DMS153 treated with DMSO at 0.1 percent for 48 hours (cell line): ENCODE data around the gene INF2.
"Not testable (repeated sequence)": the region's sequence is repeated elsewhere in the genome, so short reads cannot be mapped to it uniquely, and the experiment has no call there.

Experiments used
- DNase-seq: peaks from one replicate; lab custom pipeline; 2025; ENCODE audit not compliant: unreplicated experiment; lab: John Stamatoyannopoulos, UW

Gene INF2

DNA sequence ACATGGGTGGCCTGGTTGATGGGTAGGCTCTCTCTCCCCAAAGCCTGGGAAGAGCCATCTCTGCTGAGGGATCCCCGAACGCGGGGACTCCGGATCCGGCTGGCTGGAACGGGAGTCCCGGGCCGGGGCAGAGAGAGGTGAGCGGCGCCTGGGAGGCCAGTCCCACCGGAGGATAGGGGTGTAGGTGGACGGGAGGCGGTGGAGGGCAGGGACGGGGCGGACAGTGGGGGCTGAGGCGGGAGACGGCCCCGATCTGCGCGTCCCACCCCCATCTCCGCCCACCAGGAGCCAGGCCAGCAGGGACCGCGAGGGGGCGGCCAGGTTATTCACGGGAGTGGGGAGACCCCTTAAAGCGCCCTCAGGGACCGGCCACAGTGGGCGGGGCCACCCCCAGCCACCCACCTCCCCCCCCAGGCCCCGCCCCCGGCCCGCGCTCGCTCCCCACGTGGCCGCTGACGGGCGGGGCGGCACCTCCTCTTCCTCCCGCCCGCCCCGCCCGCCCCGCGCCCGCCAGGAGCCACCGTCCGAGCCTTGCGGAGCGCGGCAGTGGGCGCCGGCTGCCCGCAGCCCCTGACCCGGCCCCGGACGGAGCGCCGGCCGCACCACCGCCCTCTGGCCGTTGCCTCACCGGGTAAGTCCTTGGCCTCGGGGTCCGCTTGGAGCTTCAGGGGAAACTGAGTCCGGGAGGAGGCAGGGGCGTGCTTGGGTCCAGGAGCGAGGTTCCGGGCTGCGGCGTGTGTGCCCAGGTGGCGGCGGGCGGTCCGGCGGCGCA lies at the start of gene INF2:
INF2 (plus strand) TSS at position 510 of the 772 bp plus-strand sequence. CDS start 11,748 bp downstream, outside the sequence.
- no peak for DNase-seq

DNA sequence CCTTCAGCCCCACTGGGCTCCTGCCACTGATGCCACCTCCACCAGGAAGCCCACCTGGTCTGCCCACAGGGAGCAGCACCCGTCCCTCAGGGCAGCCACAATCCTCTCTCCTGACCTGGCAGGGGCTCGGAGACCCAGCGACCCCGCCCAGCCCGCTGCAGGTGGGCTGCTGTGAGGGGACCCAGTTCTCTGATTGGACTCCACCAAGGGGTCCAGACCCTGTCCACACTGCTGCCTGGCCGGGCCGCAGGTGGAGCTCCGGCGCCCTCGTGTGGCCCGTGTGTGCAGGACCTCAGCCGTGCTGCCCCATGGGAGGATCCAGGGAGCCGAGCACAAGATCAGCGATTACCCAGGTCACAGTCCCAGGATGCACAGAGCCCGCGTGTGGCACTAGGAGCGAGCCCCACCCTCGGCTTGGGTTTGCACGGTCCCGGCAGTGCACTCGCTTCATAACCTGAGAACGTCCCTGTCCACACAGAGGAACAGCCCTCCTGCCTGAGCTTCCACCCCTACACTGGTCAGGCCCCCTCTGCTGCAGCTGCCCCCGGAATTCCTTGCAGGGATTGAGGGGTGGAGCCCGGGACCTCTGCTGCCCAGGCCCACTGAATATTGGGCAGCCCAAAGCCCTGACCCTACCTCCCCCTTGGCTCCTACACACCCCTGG lies 49.4 kb upstream of the INF2 start:
- DNase-seq, result no peak

DNA sequence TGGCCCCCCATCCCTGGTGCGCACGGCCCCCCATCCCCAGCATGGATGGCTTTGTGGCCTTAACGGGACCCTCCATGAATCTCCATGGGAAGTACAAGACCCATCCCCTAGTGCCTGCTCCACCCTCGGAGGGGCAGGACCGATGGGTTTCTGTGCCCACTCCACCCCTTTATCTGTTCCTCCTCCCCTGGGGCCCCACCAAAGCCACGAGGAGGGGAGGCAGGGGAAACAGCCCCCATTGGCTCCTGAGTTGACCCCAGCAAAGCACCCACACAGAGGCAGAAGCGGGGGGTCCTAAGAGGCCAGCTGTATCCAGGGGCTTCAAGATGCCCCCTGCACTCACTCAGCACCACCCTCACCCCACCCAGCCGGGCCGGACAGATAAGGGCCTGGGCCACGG lies 48.7 kb upstream of the INF2 start:
- no peak for DNase-seq

DNA sequence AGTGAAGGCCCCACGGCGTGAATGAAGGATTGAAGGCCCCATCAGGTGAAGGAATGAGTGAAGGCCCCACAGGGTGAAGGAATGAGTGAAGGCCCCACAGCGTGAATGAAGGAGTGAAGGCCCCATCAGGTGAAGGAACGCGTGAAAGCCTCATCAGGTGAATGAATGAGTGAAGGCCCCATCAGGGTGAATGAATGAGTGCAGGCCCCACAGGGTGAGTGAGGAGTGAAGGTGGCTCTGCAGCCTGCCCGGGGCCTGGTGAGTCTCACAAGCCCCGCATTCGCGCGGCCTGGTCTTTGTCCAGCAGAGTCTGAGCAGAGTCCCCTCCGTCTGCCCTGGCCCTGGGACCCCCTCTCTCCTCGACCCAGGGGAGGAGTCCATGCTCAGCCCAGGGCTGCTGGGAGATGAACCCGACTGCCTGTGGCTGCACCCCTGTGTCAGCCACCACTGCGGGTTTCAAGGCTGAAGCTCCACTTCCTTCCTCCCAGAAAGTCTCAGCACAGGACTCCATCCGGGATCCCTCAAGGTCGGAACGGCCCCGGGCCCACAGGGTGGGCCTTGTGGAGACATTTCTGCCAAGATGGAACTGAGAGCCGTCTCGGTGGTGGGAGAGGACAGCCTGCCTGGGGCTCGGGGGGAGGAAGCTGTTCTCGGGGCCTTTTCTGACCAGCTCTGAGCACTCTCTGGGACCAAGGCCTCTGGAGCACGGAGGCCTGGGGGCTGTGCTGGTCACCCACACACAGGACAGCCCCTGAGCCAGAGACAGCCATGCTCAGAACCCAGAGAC lies 47.5 kb upstream of the INF2 start:
- no peak for DNase-seq

DNA sequence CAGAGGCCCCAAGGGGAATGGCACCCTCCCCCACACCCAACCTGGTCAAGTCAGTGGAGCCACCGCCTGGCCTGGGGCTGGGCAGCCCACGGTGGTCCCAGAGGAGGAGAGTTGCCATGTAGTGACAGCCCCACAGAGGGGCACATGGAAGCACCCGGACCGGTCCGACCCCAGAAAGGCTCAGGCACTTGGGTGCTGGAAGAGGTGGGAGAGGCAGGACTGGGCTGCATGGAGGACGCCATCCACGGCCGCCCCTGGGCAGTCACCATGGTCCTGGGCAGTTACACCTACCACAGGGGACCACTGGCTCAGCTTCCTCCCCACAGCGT lies 46.9 kb upstream of the INF2 start:
- no peak for DNase-seq

DNA sequence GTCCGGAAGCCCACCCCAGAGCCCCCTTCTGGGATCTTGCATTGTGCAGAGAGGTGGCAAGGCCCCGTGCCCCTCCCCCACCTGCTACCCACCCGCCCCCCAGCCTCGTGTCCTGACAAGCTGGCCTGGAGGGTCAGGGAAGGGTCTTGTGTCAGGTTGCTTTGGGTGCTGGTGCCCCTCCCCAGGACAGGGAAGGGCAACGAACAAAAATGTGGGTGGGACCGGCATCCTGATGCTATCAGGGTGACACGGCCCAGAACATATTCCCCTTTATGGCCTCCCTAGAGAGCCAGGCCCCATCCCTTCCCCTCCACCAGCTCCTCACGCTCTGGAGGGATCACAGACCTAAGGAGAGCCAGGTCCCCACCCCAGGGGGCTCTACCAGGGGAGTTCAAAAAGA lies 46.1 kb upstream of the INF2 start:
- DNase-seq, result no peak

DNA sequence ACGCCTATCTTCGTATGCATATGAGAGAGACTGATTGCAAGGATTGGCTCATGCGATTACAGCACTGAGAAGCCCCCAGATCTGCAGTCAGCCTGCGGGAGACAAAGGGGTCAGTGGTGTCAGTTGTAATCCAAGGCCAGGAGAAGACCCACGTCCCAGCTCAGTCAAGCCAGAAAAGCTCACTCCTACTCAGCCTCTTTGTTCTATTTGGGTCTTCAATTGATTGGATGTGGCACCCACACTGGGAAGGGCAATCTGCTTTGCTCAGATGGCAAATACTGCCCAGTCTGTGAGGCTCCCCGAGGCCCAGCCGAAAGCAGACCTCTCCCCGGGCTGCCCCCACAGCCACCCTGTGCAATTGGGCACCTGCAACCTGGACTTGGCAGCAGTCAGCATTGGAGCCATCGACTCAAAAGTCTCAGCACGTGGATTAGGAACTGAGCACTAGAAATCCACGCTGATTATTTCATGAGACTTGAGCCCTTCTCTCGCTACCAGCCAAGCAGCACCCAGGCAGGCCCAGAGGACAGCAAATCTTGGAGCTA lies 45.3 kb upstream of the INF2 start:
- DNase-seq, result no peak

DNA sequence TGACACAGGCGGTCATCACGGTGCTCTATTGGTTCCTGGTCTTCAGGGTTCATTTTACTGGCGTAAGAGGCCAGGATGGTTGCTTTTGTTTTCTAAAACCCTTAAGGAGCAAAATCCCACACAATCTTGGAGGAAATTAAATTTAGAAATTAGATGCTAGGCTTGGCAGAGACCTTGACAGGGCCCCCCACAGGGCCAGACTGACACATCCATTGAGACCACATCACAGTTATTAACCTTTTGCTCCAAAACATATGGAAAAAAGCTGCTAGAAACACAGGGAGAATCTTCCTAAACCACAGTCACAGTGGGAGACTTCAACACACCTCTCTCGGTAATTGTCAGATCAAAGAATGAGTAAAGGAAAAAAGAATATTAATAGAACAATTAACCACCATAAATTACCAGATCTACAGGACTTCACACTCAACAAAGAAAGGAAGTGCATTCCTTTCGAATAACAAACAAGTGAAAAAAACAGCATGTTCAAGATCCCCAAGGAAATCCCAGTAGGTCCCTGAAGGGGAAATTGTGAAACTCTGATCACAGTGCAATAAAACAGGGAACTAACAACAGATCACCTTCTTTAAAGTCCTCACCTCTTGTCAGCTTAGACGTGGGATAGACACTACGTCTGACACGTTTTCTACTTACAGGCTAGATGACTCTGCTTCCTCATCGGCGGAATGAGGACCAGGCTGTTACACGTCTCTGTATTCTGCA lies 44.6 kb upstream of the INF2 start:
- no peak for DNase-seq

DNA sequence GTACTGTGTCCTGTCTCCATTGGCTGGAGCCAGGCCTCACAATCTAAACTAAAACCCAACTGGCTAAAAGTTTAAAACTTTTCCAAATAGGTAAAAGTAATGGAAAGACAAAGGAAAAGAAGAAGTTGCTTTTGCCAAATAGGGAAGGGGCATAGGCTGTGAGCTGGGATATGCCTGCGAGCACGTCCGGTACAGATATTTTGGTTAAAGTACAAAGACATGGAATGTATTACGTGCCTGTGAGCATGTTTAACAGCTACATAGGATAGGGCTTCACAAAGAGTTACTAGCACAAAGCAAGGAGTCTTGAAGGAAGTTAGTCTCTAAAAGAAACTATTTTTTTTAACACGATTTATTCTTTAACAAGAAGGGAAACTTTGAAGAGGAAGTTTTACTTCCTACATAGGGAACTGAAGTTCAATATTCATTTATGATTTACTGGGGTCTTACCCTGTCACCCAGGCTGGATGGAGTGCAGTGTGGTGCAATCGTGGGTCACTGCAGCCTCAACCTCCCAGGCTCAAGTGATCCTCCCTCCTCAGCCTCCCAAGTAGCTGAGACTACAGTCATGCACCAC lies 41.9 kb upstream of the INF2 start:
- no peak for DNase-seq

DNA sequence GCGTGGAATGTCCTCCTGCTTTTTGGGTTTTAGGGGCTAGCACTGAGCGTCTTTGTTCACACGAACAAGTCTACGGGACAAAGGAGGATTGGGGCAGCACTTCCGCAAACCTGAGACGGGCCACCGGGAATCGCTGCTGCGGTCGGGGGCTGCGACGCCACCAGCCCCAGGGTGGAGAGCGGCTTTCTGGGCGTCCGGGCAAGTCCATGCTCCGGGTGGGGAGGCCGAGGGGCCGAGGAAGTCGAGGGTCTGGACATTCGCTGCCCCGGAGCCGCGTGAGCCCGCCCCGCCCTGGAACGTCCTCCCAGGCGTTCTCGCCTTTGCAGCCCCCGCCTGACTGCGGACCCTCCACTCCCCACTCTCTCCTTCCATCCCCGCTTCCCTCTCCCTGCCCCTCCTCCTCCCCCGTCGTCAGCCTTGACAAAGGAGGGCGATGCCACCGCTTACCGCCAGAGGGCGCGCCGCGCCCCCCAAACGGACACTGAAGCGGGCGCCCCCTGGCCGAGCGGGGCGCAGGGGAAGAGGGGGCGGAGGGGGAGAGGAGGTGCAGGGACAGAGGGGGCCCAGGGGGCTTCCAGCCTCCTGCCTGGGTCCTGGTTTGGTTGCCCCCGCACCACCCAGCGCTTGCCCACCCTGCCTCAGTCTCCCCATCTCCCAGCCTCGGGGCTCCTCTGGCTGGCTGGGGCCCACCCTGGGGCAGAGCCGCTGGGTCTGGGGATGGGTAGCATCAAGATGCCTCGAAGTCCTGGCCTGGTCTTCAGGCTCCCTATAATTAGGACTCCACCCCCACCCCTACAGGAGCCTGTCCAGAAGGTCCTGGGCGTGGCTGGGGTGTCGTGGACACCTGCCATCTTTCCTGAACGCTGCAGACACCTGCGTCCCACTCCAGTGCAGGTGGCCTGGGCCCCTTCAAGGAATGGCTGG lies 39.1 kb upstream of the INF2 start:
- DNase-seq, result no peak

DNA sequence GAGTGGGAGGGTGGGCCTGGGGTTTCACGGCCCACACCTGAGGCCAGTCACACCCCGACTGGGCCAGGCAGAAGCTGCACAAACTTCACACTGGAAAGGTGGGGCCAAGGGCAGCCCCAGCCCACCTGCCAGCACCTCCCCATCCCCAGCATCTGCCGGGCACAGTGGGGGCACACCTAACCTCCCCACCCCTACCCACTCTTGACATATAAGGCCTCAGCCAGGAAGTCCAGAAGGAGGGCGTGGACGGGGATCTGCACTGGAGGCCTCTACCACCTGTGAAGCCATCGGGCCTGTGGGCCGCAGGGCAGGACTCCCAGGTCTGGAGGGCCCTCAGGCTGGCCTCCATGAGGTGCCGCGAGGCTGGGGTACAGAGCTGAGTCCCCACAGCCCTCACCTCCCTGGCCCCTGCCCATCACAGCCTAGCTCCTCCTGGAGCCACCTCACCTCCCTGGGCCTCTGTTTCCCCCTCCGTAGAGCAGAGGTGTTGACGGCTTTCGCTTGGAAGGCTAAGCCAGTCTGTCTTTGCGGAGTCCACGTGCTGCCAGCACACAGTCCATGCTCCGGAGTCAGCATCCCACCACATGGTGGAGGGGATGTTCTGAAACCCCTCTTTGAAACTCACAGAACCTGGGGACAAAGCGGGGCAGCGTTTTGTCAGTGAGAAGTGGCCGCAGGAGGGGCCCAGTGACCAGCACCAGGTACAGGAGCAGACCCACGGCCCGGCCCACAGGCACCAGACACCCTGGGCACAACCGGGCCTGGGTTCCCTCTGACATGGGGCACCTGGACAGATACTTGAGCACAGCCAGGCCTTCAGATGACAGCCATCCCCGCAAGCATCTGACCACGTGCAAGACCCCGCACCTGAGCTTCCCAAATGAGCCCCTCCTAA lies 38.2 kb upstream of the INF2 start:
- no peak for DNase-seq

DNA sequence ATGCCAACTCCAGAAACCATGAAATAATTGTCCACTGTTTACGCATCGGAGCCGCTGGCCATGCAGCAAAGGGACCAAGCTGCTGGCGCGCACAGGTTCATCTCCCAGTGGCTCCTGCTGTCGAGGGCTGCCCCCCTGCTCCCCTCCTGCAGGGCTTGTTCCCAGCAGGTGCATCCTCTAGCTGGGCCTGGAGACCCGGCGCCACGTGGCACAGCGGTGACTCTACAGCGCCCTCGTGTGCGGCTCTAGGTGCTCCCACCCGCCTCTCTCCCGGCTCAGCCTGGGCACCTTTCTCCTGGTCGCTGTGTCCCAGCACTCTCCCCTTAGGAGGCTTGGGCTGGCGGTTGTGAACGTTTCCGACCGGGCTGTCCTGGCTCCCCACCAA lies 37.5 kb upstream of the INF2 start:
- no peak for DNase-seq

DNA sequence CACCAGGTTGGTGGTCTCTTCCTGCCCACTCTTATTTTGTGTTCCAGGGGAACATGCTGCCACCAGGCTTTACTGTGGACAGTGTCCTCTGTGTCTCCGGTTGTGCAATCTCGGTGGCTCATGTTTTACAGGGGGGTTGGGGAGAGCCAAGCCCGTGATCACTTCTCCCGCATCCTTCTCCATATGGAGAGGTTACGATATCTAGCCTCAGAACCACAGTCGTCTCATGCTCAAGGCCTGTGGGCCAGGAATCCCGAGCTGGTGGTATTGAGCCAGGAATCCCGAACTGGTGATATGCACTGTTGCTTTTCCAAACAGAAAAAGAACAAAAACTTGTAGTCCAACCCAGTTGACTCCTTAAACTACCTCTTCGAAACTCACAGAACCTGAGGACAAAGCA lies 37.0 kb upstream of the INF2 start:
- no peak for DNase-seq

DNA sequence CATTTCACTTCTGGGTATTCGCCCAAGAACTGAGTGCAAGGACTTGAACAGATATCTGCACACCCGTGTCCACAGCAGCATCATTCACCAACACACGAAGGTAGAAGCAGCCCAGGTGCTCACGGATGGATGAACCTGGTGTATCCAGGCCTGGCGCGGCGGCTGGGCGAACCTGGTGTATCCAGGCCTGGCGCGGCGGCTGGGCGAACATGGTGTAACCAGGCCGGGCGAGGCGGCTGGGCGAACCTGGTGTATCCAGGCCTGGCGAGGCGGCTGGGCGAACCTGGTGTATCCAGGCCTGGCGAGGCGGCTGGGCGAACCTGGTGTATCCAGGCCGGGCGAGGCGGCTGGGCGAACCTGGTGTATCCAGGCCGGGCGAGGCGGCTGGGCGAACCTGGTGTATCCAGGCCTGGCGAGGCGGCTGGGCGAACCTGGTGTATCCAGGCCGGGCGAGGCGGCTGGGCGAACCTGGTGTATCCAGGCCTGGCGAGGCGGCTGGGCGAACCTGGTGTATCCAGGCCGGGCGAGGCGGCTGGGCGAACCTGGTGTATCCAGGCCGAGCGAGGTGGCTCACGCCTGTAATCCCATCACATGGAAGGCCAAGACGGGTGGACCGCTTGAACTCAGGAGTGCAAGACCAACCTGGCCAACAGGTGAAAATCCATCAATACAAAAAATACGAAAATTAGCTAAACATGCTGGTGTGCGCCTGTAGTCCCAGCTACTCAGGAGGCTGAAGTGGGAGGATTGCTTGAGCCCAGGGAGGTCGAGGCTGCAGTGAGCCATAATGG lies 36.1 kb upstream of the INF2 start:
- not testable (repeated sequence) for DNase-seq

DNA sequence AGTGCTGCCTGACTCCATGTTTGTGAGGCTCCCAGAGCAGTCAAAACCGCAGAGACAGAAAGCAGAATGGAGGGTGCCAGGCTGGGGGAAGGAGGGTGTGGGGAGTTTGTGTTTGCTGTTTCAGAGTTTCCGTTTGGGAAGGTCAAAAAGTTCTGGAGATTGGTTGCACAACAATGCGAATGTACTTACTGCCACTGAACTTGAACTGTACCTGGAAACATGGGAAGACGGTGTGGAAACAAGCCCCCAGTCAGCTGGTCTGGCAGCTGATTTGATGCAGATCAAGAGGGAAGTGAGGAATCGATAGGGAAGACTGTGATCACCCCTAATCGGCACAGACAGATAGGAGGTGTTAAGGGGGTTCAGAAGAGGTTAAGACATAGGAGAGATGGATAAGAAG lies 35.3 kb upstream of the INF2 start:
- no peak for DNase-seq

DNA sequence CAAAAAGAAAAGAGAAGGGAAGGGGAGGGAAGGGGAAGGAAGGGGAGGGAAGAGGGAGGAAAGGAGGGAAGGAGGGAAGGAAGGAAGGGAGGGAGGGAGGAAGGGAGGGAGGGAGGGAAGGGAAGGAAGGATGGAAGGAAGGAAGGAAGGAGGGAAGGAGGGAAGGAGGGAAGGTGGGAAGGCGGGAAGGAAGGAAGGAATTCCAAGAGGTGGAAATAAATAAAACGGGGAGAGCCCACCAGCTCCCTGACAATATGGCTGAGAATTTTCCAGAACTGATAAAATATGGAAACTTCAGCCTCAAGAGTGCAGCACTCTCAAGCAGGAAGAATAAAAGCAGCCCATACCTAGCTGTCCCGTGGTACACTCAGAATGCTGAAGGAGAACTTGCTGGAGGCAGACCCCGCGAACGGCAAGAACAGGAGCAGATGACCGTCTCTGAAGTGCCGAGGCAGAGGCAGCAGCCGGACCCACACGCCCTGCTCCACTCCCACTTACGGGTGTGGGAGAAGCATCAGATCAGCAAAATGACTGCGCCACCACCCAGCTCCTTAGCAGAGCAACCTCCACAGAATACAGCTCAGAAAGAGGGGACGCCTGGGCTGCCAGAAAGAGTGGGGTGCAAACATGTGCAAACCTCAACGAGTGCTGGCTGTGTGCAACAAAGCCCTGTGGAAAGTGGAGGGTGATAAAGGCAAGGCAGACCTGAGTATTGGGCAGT lies 34.1 kb upstream of the INF2 start:
- no peak for DNase-seq

DNA sequence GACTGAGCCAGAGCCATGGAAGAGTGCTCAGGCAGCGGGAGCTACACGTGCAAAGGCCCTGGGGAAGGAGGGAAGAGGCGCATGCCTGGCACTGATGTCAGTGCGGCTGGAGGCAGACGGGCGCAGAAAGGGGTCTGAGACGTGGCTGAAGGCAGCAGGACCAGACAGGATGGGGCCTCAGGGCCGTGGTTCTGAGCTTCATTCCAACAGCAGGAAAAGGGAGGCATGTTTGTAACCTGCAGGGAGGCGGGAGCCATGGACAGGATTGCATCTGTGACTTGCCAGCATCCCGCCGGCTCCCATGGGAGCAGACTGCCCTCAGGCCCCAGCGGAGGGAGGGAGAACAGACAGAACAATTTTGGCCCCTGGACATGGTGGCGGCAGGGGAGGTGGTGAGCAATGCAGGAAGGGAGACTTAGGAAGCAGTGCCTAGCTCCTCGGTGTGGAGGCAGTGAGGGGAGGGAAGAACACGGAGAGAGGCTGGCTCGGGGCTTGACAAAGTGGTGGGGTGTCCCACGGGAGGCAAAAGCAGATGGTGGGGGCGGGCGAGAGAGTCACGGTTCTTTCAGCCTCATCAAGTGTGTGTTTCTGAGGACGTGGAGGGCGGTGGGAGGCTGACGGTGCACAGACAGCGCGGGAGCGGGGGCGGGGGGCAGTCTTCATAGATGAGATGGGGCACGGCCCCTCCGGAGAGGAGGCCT lies 33.3 kb upstream of the INF2 start:
- no peak for DNase-seq
